Loucy (cell line): ENCODE data around the gene CNTN1.

ENCODE experiments used
- CTCF ChIP-seq: fragments of 200-600 bp; sonication (generic); conservative IDR thresholded peaks from 2 replicates; pipeline ENCODE4 v1.5.1; 2014; ENCODE audit warnings: mild to moderate bottlenecking, antibody characterized with exemption, low read length
- EZH2phosphoT487 ChIP-seq: fragments of 200-600 bp; IDR thresholded peaks from 2 replicates; pipeline ENCODE4 v1.6.1; 2018; ENCODE audit warnings: antibody characterized with exemption, mild to moderate bottlenecking, moderate library complexity, borderline replicate concordance

- TF ChIP-seq CTCF, result no peak
- no peak for TF ChIP-seq EZH2phosphoT487
Observed at GRCh38 chr12:40917561-40917960, 225.3 kb downstream of the CNTN1 start.
